GM18909 (cell line): ENCODE measurements around the gene PPP2R2B.

Experiments used
- ATAC-seq: cut with Tn5 transposase; IDR thresholded peaks from one replicate; pipeline ENCODE4 v1.9.1; 2021; ENCODE audit warnings: mild to moderate bottlenecking; ENCODE audit not compliant: unreplicated experiment, poor library complexity

Gene PPP2R2B

GRCh38 chr5:146671561-146672295, 206.8 kb downstream of the PPP2R2B start:
- no peak for ATAC-seq

- no peak for ATAC-seq
These were observed 208.9 kb downstream of the PPP2R2B start for GRCh38 chr5:146669656-146670055.

- ATAC-seq = no peak
These were observed 210.8 kb downstream of the PPP2R2B start for GRCh38 chr5:146667633-146668272.

- no peak for ATAC-seq
These were observed 216.3 kb downstream of the PPP2R2B start for GRCh38 chr5:146662229-146662628.

GRCh38 chr5:146660376-146660960, 218.1 kb downstream of the PPP2R2B start:
- ATAC-seq = no peak

GRCh38 chr5:146659961-146660360, 218.6 kb downstream of the PPP2R2B start:
- ATAC-seq = no peak

GRCh38 chr5:146656703-146657102, 221.9 kb downstream of the PPP2R2B start:
- no peak for ATAC-seq

GRCh38 chr5:146653560-146653959, 225.0 kb downstream of the PPP2R2B start:
- ATAC-seq = no peak

GRCh38 chr5:146652547-146652946, 226.0 kb downstream of the PPP2R2B start:
- no peak for ATAC-seq

GRCh38 chr5:146647656-146648199, 230.8 kb downstream of the PPP2R2B start:
- ATAC-seq = no peak

- no peak for ATAC-seq
These were observed 232.1 kb downstream of the PPP2R2B start for GRCh38 chr5:146646441-146646840.

GRCh38 chr5:146645342-146645741, 233.2 kb downstream of the PPP2R2B start:
- ATAC-seq = no peak

GRCh38 chr5:146644831-146645230, 233.7 kb downstream of the PPP2R2B start:
- no peak for ATAC-seq

GRCh38 chr5:146643776-146644175, 234.8 kb downstream of the PPP2R2B start:
- no peak for ATAC-seq

- ATAC-seq = no peak
These were observed 236.1 kb downstream of the PPP2R2B start for GRCh38 chr5:146642410-146642809.

- no peak for ATAC-seq
These were observed 236.6 kb downstream of the PPP2R2B start for GRCh38 chr5:146641941-146642340.

- no peak for ATAC-seq
These were observed 238.2 kb downstream of the PPP2R2B start for GRCh38 chr5:146640285-146640896.

- no peak for ATAC-seq
These were observed 243.1 kb downstream of the PPP2R2B start for GRCh38 chr5:146635443-146635842.

GRCh38 chr5:146633323-146633764, 245.2 kb downstream of the PPP2R2B start:
- no peak for ATAC-seq

GRCh38 chr5:146632620-146633322, 245.8 kb downstream of the PPP2R2B start:
- ATAC-seq = no peak
